GM21619 (cell line): ENCODE measurements around the gene SENP1.
A peak's percentile ranks its signal among the peaks of the same experiment; 100 is the strongest.
"Not testable (repeated sequence)": the region's sequence is repeated elsewhere in the genome, so short reads cannot be mapped to it uniquely, and the experiment has no call there.

ENCODE experiments used
- ATAC-seq: cut with Tn5 transposase; IDR thresholded peaks from one replicate; pipeline ENCODE4 v1.9.1; 2021; ENCODE audit not compliant: unreplicated experiment

SENP1 gene

GRCh38 chr12:48115957-48116356, 10.1 kb upstream of the SENP1 start:
- ATAC-seq, result no peak

GRCh38 chr12:48111312-48111693, 5.4 kb upstream of the SENP1 start:
- ATAC-seq, result not testable (repeated sequence)

GRCh38 chr12:48110691-48111311, 4.9 kb upstream of the SENP1 start:
- ATAC-seq, result no peak

GRCh38 chr12:48109424-48109823, 3.5 kb upstream of the SENP1 start:
- no peak for ATAC-seq

GRCh38 chr12:48106681-48107613, 1.1 kb upstream of the SENP1 start:
- ATAC-seq, result no peak

GRCh38 chr12:48105321-48105866, 485 bp downstream of the SENP1 start:
- peak; percentile 24 for ATAC-seq

GRCh38 chr12:48104531-48104930, 1.3 kb downstream of the SENP1 start:
- ATAC-seq, result no peak

- no peak for ATAC-seq
Observed at GRCh38 chr12:48092611-48093010, 13.3 kb downstream of the SENP1 start.

GRCh38 chr12:48086327-48086726, 19.6 kb downstream of the SENP1 start:
- ATAC-seq, result no peak

- ATAC-seq, result no peak
Observed at GRCh38 chr12:48084841-48085460, 20.9 kb downstream of the SENP1 start.

- ATAC-seq, result no peak
Observed at GRCh38 chr12:48084066-48084465, 21.8 kb downstream of the SENP1 start.

GRCh38 chr12:48080821-48081220, 25.1 kb downstream of the SENP1 start:
- no peak for ATAC-seq

- no peak for ATAC-seq
Observed at GRCh38 chr12:48080285-48080684, 25.6 kb downstream of the SENP1 start.

GRCh38 chr12:48078901-48079300, 27.0 kb downstream of the SENP1 start:
- no peak for ATAC-seq

GRCh38 chr12:48077111-48077510, 28.8 kb downstream of the SENP1 start:
- no peak for ATAC-seq

- ATAC-seq, result no peak
Observed at GRCh38 chr12:48075832-48076231, 30.0 kb downstream of the SENP1 start.

- no peak for ATAC-seq
Observed at GRCh38 chr12:48074266-48074665, 31.6 kb downstream of the SENP1 start.

GRCh38 chr12:48072266-48072665, 33.6 kb downstream of the SENP1 start:
- ATAC-seq, result no peak

GRCh38 chr12:48071808-48072207, 34.1 kb downstream of the SENP1 start:
- no peak for ATAC-seq

- ATAC-seq, result no peak
Observed at GRCh38 chr12:48070731-48071130, 35.1 kb downstream of the SENP1 start.

GRCh38 chr12:48070033-48070432, 35.8 kb downstream of the SENP1 start:
- ATAC-seq, result no peak

- ATAC-seq, result no peak
Observed at GRCh38 chr12:48069241-48069640, 36.6 kb downstream of the SENP1 start.
